ENCODE data around the gene CORO6. TPM values are rescaled to one million over a fixed set of nuclear protein-coding genes. Genes with fewer than 3 reads are reported as not detected.
A peak's percentile ranks its signal among the peaks of the same experiment; 100 is the strongest.

CORO6 gene
- polyA plus RNA-seq, 1 donor (not counting 4 experiments of a cell fraction or from before 2014, with no cell fraction given): 20.5 TPM

- TF ChIP-seq CTCF (optimal IDR thresholded peaks at IDR 0.05 in 1 of 3, IDR thresholded peaks at IDR 0.05 in 1 of 3, conservative IDR thresholded peaks at IDR 0.05 in 1 of 3; ENCODE audit: extremely low read depth in 1 of 3, insufficient read depth in 2 of 3, low read length in 3 of 3) (no peak), EZH2 (IDR thresholded peaks at IDR 0.05; ENCODE audit: low read length) (no peak)
- peak overlapping the region; percentile 46 for H3K9ac ChIP-seq (ENCODE audit: control insufficient read depth, extremely low read depth, insufficient read depth, low read length)
Measured at GRCh38 chr17:29624586-29624985, 1.9 kb upstream of the CORO6 start.

DNA sequence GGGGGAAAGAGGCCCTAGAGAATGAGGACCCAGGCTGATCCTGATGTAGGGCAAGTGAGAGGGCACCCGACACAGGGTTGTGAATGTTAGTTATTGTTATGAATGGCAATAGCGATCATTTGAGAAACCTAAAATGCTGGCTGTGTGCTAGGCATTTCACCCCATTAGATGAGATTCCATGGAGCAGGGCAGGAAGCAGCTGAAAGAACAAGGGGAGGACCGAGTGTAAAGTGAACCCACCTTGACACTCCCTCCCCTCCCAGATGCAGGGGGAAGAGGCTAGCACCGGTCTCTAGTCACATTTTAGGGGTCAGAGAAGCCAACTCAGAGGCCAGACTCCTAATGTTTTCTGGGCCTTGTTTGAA lies 553 bp upstream of the CORO6 start:
- peak overlapping the region; percentile 96 for H3K27ac ChIP-seq (ENCODE audit: control insufficient read depth, insufficient read depth, low read length)
- H3K79me2 ChIP-seq (ENCODE audit: control insufficient read depth, insufficient read depth, low read length): peaks cover 23% of the 10 kb centered on the region
- DNase-seq (ENCODE audit: low read depth, low spot score) (no peak), FAIRE-seq (no peak)
- H3K9me3 ChIP-seq (ENCODE audit: control insufficient read depth, low read depth, low read length): no peaks in the 10 kb centered on the region
- H3K27me3 ChIP-seq (ENCODE audit: control insufficient read depth, extremely low read depth, insufficient read depth, low read length): no peaks in the 10 kb centered on the region
- H3K4me2 ChIP-seq (ENCODE audit: control insufficient read depth, extremely low read depth, insufficient read depth, low read depth, low read length): peak overlapping the region; percentile 79
- peaks cover 0 to 5% of the 10 kb centered on the region in 2 experiments for H3K36me3 ChIP-seq (ENCODE audit: control insufficient read depth in 2 of 2, extremely low read depth in 1 of 2, insufficient read depth in 2 of 2, low read length in 2 of 2)
- dilution Hi-C loops (cut with MboI; ENCODE audit: extremely low pct_ligation_motif_present, low sequenced_read_pairs): loop anchor here (10.0 kb wide), 1 partner anchor 292 kb away; no protein-coding TSS in a partner anchor
- H2AFZ ChIP-seq (ENCODE audit: control insufficient read depth, low read length): peak overlapping the region; percentile 12
- peak overlapping the region in 2 of 3 experiments; percentile 18 to 70 for H3K4me3 ChIP-seq (ENCODE audit: control insufficient read depth in 2 of 3, extremely low read depth in 1 of 3, insufficient read depth in 2 of 3, low read depth in 1 of 3, low read length in 3 of 3)
- no peaks in the 10 kb centered on the region for H3K9me1 ChIP-seq (ENCODE audit: control insufficient read depth, extremely low read depth, insufficient read depth, low read length)
- peaks cover 63% of the 10 kb centered on the region for H3K4me1 ChIP-seq (ENCODE audit: control insufficient read depth, extremely low read depth, insufficient read depth, low read length)
- H3K9ac ChIP-seq (ENCODE audit: control insufficient read depth, extremely low read depth, insufficient read depth, low read length): peak overlapping the region; percentile 83
- TF ChIP-seq EZH2 (IDR thresholded peaks at IDR 0.05; ENCODE audit: low read length): no peak
- TF ChIP-seq CTCF (optimal IDR thresholded peaks at IDR 0.05 in 1 of 3, IDR thresholded peaks at IDR 0.05 in 1 of 3, conservative IDR thresholded peaks at IDR 0.05 in 1 of 3; ENCODE audit: extremely low read depth in 1 of 3, insufficient read depth in 2 of 3, low read length in 3 of 3): no peak
- H4K20me1 ChIP-seq (ENCODE audit: control insufficient read depth, extremely low read depth, insufficient read depth, low read length): no peaks in the 10 kb centered on the region

More at GRCh38 chr17:29624586-29624985, 1.9 kb upstream of the CORO6 start:
- peaks cover 0 to 2% of the 10 kb centered on the region in 2 experiments for H3K36me3 ChIP-seq (ENCODE audit: control insufficient read depth in 2 of 2, extremely low read depth in 1 of 2, insufficient read depth in 2 of 2, low read length in 2 of 2)
- no peaks in the 10 kb centered on the region for H3K9me3 ChIP-seq (ENCODE audit: control insufficient read depth, low read depth, low read length)
- no peaks in the 10 kb centered on the region for H4K20me1 ChIP-seq (ENCODE audit: control insufficient read depth, extremely low read depth, insufficient read depth, low read length)
- H3K9me1 ChIP-seq (ENCODE audit: control insufficient read depth, extremely low read depth, insufficient read depth, low read length): no peaks in the 10 kb centered on the region
- H3K4me1 ChIP-seq (ENCODE audit: control insufficient read depth, extremely low read depth, insufficient read depth, low read length): peaks cover 55% of the 10 kb centered on the region
- peak overlapping the region; percentile 82 for H2AFZ ChIP-seq (ENCODE audit: control insufficient read depth, low read length)
- no peak for FAIRE-seq
- no peak for DNase-seq (ENCODE audit: low read depth, low spot score)
- H3K4me2 ChIP-seq (ENCODE audit: control insufficient read depth, extremely low read depth, insufficient read depth, low read depth, low read length): peak overlapping the region; percentile 79
- dilution Hi-C loops (cut with MboI; ENCODE audit: extremely low pct_ligation_motif_present, low sequenced_read_pairs): loop anchor here (10.0 kb wide), 1 partner anchor 290 kb away; no protein-coding TSS in a partner anchor
- peak overlapping the region; percentile 96 for H3K27ac ChIP-seq (ENCODE audit: control insufficient read depth, insufficient read depth, low read length)
- H3K4me3 ChIP-seq (ENCODE audit: control insufficient read depth in 2 of 3, extremely low read depth in 1 of 3, insufficient read depth in 2 of 3, low read depth in 1 of 3, low read length in 3 of 3): no peak overlapping the region
- H3K79me2 ChIP-seq (ENCODE audit: control insufficient read depth, insufficient read depth, low read length): peaks cover 16% of the 10 kb centered on the region
- no peaks in the 10 kb centered on the region for H3K27me3 ChIP-seq (ENCODE audit: control insufficient read depth, extremely low read depth, insufficient read depth, low read length)

Measured in keratinocyte (primary cell).